Measurements from ENCODE around the gene DBX1. TPM values are rescaled to one million over a fixed set of nuclear protein-coding genes. Genes with fewer than 3 reads are reported as not detected.
A peak's percentile ranks its signal among the peaks of the same experiment; 100 is the strongest.

DBX1 gene
- total RNA-seq, 1 experiment from 2014 or later: not detected

DNA sequence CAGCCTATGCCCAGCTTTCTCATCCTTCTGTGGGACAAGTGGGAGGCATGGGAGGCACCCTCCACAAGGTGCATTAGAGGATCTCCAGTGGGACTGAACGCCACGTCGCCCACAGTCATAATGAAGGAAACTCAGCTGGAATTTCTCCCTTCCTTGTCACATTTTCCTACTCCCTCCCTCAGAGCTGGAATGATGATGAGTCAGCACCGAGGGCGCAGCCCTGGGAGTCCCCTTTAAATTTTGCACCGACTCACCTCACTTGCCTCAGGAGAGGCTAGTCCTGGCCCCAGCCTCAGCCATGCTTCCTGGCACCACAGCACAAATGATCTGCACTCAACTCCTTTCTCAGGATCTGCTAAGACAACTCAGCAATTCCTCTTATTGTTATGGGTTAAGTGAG lies 34.3 kb downstream of the DBX1 start:
- DNase-seq (ENCODE audit: low read depth): peak; percentile 88

DNA sequence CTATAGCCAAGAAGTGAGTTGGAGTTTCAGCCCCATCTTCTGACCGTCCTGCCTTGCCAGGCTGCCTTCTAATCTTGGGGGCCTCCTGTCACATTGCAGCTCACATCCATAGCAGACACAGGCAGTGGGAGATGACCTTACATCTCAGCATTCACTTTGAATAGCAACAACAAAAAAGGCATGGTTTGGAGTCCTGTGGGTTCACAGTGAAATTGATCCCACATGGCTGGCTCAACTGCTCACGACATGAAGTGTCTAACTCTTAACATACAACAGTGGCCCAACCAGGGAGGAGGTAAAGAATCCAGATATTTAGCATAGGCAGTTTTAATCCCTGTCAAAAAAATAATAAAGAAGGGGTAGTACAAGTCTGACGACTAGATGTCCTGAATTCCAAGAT lies 38.1 kb downstream of the DBX1 start:
- DNase-seq (ENCODE audit: low read depth): no peak

DNA sequence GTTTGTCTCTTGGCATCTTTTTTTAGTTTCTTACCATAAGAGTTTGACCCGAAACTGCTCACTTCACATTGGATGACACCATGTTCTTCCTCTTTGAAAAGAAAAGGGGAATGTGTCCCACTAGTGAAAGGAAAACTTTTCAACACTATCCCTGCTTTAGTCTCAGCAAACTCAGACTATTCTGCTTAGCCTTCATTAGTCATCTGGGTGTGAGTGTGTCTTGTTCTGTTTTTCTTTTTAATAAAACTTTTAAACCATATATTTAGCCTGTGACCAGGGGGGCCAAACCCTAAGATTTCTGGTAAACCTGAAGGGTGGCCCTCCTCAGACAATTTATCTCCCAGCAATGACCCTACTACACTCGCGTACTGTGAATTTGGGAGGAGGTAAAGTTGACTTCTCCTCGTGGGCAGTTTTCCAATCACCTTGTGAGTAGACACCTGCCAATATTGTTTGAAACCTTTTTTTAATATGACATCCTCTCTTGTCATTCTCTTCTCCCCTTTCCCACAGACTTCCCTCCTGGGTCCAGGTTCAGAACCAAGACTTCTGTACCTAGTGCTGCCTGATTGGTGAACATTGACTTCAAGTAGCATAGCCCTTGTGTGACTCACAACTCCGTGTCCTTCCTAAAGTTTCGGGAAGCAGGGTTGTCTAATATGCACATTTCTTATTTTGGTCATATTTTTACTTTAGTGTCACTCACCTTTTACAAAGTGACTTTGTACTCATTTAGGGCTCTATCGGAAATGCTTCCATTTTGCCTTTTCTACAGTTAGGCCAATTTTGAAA lies 39.9 kb downstream of the DBX1 start:
- no peak for DNase-seq (ENCODE audit: low read depth)

DNA sequence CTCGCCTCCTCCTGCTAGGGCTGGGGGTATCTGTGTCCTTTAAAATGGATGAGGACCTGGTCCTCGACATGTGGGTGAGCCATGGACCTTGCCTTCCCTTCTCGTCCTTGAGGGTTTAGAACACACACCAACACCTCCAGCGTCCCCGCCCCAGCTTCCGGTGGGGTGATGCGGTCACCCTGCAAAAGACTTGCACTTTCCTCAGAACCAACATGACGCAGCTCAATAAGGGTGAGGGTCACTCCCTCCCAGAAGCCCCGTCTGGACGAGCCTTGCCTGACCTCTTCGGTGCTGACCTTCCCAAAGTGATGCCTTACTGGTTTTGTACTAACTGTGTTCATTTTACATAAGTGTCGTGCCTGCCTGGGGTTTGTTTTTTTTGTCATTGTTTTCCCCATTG lies 41.0 kb downstream of the DBX1 start:
- DNase-seq (ENCODE audit: low read depth): no peak

DNA sequence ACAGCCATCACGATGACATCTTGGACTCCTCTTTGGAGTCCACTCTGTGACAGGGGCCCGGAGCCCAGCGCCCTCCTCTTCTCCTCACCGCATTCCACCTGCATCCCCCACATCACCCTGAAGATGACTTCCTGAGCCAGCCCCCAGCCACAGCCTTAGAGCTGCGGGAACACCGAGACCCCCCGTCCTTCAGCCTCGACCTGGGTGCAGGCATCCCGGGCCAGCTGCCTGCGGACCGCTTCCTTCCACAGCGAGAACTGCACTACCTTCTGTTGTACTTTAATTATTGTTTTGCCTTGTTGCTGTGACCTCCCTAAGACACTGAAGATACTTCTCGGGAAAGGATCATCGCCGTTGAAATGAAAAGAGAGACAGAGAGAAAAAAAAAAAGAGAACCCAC lies 42.1 kb downstream of the DBX1 start:
- no peak for DNase-seq (ENCODE audit: low read depth)

DNA sequence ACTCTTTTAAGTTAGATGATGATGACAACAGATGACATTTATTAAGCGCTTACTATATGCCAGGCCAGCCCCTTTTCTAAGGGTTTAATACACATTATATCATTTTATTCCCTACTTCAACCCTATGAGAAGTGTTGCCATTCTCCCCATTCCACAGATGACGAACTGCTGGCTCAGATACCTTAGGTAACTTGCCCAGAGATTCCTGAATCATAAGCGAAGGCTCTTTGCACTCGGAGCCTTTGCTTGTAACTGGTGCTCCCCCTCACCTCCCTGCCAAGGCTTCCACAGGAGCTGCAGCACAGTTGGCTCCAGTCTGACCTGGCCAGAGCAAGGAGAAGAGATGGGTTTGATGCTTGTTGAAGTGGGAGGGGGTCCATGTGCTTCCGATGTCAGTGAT lies 43.0 kb downstream of the DBX1 start:
- no peak for DNase-seq (ENCODE audit: low read depth)

DNA sequence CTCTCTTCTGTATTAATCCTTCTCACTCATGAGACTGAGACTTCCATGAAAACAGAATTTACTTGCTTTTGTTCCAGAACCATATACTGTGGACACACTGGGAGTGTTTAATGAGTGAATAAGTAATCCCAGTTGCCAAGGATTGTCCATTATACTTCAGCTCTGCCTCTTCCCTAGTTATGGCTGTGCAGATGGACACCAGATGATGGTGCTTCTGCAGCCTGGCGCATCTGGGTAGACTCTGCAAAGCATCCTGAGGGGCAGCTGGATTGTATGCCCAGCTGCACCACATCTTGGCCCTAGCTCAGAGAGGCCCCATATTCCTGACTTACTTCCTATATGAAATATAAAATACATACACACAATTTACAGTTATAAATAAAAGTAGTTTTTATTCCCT lies 43.5 kb downstream of the DBX1 start:
- DNase-seq (ENCODE audit: low read depth): no peak

DNA sequence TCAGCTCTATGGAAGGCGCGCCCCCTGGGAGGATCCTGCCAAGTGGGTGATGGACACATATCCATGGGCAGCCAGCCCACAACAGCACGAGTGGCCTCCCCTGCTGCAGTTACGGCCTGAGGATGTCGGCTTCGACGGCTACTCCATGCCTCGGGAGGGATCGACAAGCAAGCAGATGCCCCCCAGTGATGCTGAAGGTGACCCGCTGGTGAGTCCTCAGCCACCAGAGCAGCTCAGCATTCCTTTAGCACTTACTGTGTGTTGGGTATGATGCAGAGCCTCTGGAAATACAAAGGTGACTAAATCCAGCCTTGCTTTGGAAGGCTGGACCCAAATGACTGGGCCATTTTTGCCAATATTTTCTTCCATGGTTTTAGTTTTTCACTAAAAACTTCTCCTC lies 45.7 kb downstream of the DBX1 start:
- DNase-seq (ENCODE audit: low read depth): peak; percentile 51

DNA sequence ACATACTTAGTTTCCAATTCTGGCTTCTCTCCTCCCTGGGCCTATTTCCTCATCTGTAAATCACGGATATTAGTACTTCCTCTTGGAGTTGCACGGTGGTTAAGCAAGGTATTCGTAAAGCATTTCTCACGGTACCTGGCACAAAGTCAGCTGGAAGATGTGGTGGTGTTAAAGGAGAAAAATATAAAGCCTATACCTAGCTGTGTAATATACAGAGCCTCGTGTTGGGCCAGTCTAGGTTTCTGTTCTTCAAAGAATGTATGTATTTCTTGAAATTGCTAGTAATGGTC lies 47.2 kb downstream of the DBX1 start:
- peak; percentile 32 for DNase-seq (ENCODE audit: low read depth)

DNA sequence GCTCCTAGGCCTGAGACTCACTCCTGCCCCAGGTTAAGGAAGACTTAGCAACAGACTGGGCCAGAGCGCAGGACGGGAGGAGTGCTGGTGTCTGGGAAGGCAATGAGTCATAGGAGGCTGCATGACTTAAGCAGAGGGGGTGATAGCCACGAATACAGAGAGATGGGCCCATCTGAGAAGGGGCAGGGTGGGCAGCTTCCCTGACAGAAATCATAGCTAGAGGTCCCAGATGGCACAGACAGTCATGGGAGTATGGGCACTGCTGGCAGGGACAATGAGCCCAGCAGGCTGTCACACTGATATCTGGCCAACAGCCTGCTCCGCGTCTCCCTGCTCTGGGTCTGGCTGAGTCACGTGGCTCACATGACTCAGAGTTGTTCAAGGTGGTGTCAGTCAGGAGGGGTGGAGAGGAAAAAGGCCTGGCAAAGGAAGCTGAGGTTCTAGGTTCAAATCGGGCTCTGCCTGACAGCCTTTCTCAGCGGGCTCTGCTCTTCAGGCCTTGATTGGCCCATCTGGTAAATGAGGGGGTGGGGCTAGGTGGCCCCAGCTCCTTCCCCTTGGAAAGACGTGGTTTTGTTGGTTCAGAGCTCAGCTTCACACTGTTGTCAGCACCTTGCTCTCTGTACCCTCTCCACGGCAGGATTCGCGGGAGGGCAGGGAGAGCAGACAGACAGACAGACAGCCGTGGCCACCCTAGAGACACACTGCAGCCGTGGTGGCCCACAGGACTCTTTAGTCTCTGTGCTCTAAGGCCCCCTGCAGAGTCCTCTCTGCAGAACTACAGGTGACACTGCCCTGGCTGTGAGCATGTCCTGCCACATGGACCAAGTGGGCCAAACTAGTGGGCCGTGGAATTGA lies 47.8 kb downstream of the DBX1 start:
- DNase-seq (ENCODE audit: low read depth): peak; percentile 97

DNA sequence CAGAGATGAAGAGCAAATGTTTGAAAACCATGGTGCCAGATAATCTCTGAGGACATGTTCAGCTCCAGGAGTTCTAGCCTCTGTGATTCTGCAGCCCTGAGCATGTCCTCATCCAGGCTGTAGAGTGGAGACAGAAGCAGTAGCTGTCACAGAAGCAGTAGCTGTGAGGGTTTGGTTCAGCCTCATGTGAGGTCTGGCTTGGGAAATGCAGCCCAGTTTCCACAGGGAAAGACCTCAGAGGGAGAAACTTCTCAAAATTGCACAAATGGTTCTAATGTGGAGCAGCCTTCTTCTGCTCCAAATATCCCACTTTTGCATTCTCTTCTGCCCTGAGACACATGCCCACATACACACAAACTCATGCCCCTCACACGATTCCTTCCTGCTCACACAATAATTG lies 48.4 kb downstream of the DBX1 start:
- no peak for DNase-seq (ENCODE audit: low read depth)

DNA sequence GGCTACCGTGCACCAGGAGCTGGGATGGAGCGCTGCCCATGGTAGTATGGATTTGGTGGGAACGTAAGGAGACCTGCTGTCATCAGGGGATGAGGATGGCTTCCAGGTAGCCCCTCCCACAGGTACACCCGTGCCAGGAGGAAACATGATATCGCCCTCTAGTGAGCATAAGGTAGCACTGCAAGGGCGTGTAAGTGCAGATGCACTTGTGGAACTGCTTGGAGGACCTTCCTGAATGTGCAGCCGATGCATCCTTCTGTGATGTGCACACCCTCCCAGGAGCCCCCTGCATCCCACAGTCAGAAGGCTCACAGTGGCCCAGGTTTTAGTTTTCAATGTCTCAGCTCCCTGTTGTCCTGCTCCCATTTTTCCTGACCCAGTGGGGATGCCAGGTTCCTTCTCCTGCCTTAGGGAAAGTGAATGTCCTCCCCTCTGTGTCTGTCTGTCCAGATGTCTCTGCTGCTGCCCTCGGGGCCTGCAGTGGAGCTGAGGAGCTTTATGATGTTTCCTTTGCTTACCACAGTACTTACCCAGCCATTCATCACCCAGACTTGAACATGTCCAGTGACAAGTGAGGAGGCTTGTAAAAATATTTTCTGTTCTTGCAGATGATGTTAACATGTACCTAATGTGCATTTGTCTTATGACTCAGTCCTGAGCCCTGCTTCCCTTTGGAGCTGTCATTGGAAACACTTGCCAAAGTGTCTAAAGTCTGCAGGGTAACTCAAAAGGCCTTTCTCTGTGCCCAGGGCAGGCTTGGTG lies 49.2 kb downstream of the DBX1 start:
- peak; percentile 98 for DNase-seq (ENCODE audit: low read depth)

DNA sequence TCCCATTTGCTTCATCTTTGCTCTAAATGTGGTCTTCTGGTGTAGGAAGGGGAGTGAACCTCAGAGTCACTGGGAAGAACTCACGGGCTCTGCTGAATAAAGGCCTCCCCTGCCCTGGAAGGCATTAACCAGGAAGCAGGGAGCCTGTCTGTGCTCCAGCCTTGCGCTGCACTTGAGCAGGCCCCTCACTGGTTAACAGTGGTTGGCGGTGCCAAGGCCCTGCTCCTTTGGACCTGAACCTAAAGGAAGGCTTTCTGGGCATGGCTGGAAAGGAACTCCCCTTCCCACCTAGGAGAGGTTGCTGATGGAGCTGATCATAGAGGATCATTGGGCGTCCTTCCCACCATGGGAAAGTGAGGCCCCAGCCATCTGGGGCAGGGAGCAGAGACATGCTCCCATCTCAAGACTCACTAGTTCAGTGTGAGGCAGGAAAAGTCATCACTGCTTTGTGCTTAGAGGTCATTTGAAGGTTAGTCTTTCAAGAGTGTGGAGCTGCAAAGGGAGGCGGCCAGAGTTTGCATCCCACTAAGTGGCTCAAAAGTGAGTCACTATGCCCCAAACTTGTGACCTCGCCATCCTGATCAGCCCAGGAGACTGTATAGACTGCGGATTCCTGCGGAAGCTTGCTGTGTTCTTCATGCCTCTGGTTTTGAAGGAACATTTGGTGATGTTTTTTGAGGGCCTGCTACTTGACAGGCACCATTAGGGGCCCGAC lies 50.4 kb downstream of the DBX1 start:
- peak; percentile 60 for DNase-seq (ENCODE audit: low read depth)

Other genes starting within 250 kb of the DBX1 start
- gene HTATIP2, start 203.2 kb upstream of the DBX1 start, total RNA-seq (2014; rRNA removed; shearing (Covaris generic)): 63.2 and 85.0 TPM in 2 replicates
- gene PRMT3, start 227.2 kb upstream of the DBX1 start, total RNA-seq (2014; rRNA removed; shearing (Covaris generic)): 17.4 and 23.6 TPM in 2 replicates

All from M059J (cell line).